CD8-positive, alpha-beta memory T cell (primary cell): ENCODE measurements around the gene CERS3. TPM values are rescaled to one million over a fixed set of nuclear protein-coding genes. Genes with fewer than 3 reads are reported as not detected.

ENCODE experiments used
- CTCF ChIA-PET: fragments of 350-600 bp; sonication (Branson Sonifier 250); formaldehyde crosslinking; loops from one replicate; lab custom pipeline; 2021; ENCODE audit warnings: antibody characterized with exemption; lab: Charles Lee
- POLR2A ChIA-PET: fragments of 350-600 bp; sonication (Branson Sonifier 250); formaldehyde crosslinking; loops from one replicate; lab custom pipeline; 2021; ENCODE audit warnings: antibody characterized with exemption; lab: Charles Lee
- DNase-seq, 5 donors: peaks; one replicate each; pipeline versions ENCODE4 v3.0.0 to v3.0.0-alpha.2; 2020 to 2022; ENCODE audit warnings: mixed read lengths in 1 of 5
- H3K27ac ChIP-seq: one replicate; pipeline ENCODE4 v1.7.0; 2013; ENCODE audit warnings: low read depth, mild to moderate bottlenecking, low read length, moderate library complexity
- H3K27me3 ChIP-seq: 2 replicates; pipeline ENCODE4 v1.7.0; 2013; ENCODE audit warnings: low read length, mild to moderate bottlenecking; ENCODE audit not compliant: insufficient read depth, poor library complexity, severe bottlenecking
- H3K36me3 ChIP-seq: 2 replicates; pipeline ENCODE4 v1.7.0; 2013; ENCODE audit warnings: mild to moderate bottlenecking, low read length, moderate library complexity; ENCODE audit not compliant: insufficient read depth
- H3K4me1 ChIP-seq: 2 replicates; pipeline ENCODE4 v1.7.0; 2013; ENCODE audit warnings: mild to moderate bottlenecking, low read length, moderate library complexity; ENCODE audit not compliant: insufficient read depth
- H3K4me3 ChIP-seq: 2 replicates; pipeline ENCODE4 v1.7.0; 2013; ENCODE audit warnings: mild to moderate bottlenecking, low read length
- H3K9me3 ChIP-seq: 2 replicates; pipeline ENCODE4 v1.7.0; 2013; ENCODE audit warnings: mild to moderate bottlenecking, low read length
- H3K27ac Mint-ChIP-seq, 8 donors: one replicate each; pipeline ENCODE4 v1.8.0; 2020 to 2021; ENCODE audit warnings: mixed read lengths in 8 of 8, mild to moderate bottlenecking in 6 of 8, inconsistent platforms in 3 of 8, moderate library complexity in 3 of 8
- H3K27me3 Mint-ChIP-seq, 2 donors: one replicate each; pipeline ENCODE4 v1.8.0; 2020 to 2021; ENCODE audit warnings: mixed read lengths in 2 of 2, mild to moderate bottlenecking in 1 of 2, moderate library complexity in 1 of 2
- H3K36me3 Mint-ChIP-seq, 3 donors: one replicate each; pipeline ENCODE4 v1.8.0; 2020 to 2021; ENCODE audit warnings: mixed read lengths in 3 of 3, inconsistent platforms in 1 of 3, mild to moderate bottlenecking in 1 of 3
- H3K4me1 Mint-ChIP-seq, 3 donors: one replicate each; pipeline ENCODE4 v1.8.0; 2020 to 2021; ENCODE audit warnings: mixed read lengths in 3 of 3, inconsistent platforms in 1 of 3, mild to moderate bottlenecking in 1 of 3
- H3K4me3 Mint-ChIP-seq, 7 donors: one replicate each; pipeline ENCODE4 v1.8.0; 2020 to 2021; ENCODE audit warnings: mixed read lengths in 7 of 7, mild to moderate bottlenecking in 6 of 7, moderate library complexity in 4 of 7, inconsistent platforms in 2 of 7
- H3K9me3 Mint-ChIP-seq, 5 donors: one replicate each; pipeline ENCODE4 v1.8.0; 2020 to 2022; ENCODE audit warnings: mixed read lengths in 5 of 5, mild to moderate bottlenecking in 3 of 5, moderate library complexity in 2 of 5, inconsistent platforms in 1 of 5
- polyA plus RNA-seq: library from polyadenylated mRNA; unstranded; fragments of 300-500 nt; fragmentation: Illumina TruSeq; gene quantifications from one replicate; pipeline ENCODE4 v1.2.3, GENCODE V29; 2021
- total RNA-seq, 2 experiments: library from RNA; stranded (reverse); gene quantifications; one replicate each; pipeline ENCODE4 v1.2.3, GENCODE V29; 2021

CERS3 gene
- total and polyA plus RNA-seq, 3 experiments from 2014 or later = 0.16 to 0.24 TPM; not detected in 1

DNA sequence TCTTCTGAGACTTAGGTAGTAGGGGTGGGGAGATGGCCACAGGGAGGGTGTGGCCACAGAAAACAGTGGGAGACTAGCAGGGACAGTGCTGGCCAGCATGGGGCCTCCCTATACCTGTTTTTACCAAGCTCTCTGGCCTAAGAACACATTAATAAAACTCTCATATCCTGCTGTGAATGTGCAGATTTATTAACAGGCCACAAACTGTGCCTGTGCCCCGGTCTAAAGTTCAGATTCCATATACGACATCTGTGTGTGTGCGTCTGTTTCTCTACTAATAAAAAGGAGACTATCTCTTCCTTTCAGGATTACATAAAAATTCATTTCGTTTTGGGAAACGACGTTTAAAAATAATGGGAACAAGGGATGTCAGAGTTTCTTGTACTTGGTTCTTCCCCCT is 94.2 kb downstream of the CERS3 start:
- H3K9me3 Mint-ChIP-seq = no peaks in the 10 kb centered on the region
- ChIA-PET CTCF (no interaction called here), POLR2A (no interaction called here)
- Histone ChIP-seq H3K27ac (no peak overlapping the region), H3K4me1 (no peaks in the 10 kb centered on the region), H3K4me3 (no peak overlapping the region), H3K36me3 (no peaks in the 10 kb centered on the region), H3K27me3 (no peaks in the 10 kb centered on the region), H3K9me3 (no peaks in the 10 kb centered on the region)
- H3K27me3 Mint-ChIP-seq = no peaks in the 10 kb centered on the region
- no peaks in the 10 kb centered on the region for H3K4me1 Mint-ChIP-seq
- H3K36me3 Mint-ChIP-seq = no peaks in the 10 kb centered on the region
- no peak for DNase-seq
- no peak overlapping the region for H3K27ac Mint-ChIP-seq
- no peak overlapping the region for H3K4me3 Mint-ChIP-seq

DNA sequence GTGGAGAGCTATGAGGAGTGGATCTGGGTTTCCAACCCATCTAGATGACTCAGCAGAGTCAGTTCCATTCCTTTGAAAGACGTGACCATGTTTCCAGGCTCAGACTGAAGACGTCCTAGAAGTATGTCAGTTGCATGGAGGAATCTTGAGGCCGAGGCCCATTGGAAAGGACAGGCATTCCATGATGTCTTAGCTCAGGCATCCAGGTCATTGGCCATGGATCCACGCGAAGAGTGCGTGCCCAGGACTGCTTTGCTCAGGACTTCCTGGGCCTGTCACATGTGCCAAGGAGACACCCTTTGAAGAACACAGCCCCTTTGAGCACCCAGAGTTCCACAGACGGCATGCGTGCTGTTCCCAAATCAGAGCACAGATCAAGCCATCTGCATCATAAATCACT is 94.7 kb downstream of the CERS3 start:
- H3K36me3 Mint-ChIP-seq = no peaks in the 10 kb centered on the region
- no peak overlapping the region for H3K4me3 Mint-ChIP-seq
- Histone ChIP-seq H3K27me3 (no peaks in the 10 kb centered on the region), H3K9me3 (no peaks in the 10 kb centered on the region), H3K27ac (no peak overlapping the region), H3K36me3 (no peaks in the 10 kb centered on the region), H3K4me3 (no peak overlapping the region), H3K4me1 (no peaks in the 10 kb centered on the region)
- POLR2A ChIA-PET = no interaction called here
- CTCF ChIA-PET = no interaction called here
- H3K9me3 Mint-ChIP-seq = no peaks in the 10 kb centered on the region
- no peaks in the 10 kb centered on the region for H3K4me1 Mint-ChIP-seq
- no peak for DNase-seq
- H3K27me3 Mint-ChIP-seq = no peaks in the 10 kb centered on the region
- no peak overlapping the region for H3K27ac Mint-ChIP-seq

DNA sequence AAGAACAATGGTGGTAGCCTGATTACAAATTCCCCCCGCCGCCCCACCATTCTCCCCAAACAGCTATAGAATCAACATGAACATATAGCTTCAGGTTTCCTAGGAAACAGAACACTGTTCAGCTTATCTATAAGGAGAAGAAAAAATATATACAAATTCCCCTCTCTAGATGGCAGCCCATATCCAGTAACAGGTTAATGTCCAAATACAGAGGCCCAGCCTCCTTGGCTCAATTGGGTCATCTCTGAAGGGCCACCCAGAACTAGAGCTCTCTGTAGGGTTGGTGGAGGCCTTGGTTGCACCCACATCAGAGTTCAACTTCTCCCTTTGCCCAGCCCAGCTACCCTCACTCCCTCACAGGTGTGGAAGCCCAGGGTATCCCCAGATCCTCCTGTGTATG is 95.4 kb downstream of the CERS3 start:
- Mint-ChIP-seq H3K27ac (no peak overlapping the region), H3K9me3 (no peaks in the 10 kb centered on the region)
- CTCF ChIA-PET = interaction anchor here (0.7 kb wide), 1 partner anchor 381 kb away, joined by 4 read pairs; no protein-coding TSS in a partner anchor

DNA sequence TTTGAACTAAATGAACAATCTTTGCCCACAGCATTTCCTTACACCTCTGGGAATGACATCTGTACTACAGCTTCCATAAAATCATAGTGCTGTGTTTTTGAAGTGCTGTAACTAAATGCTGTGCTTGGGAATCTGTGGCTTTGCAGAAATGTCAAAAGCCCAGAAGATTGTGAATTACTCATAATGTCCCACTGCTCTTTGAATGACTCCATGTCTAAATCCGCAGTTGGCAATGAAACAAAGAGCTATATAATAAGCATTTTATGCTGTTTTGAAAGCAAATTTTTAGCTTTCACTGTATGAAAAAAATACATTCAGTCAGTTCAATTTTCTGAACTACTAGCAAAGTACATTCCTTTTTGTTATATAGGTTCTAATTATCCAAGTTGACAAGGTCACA is 98.3 kb downstream of the CERS3 start:
- peaks cover 3 to 6% (median 5%) of the 10 kb centered on the region in 5 donors for H3K9me3 Mint-ChIP-seq
- Histone ChIP-seq H3K27ac (no peak overlapping the region), H3K36me3 (no peaks in the 10 kb centered on the region), H3K4me3 (no peak overlapping the region), H3K27me3 (no peaks in the 10 kb centered on the region), H3K9me3 (no peaks in the 10 kb centered on the region), H3K4me1 (no peaks in the 10 kb centered on the region)
- CTCF ChIA-PET = no interaction called here
- H3K4me3 Mint-ChIP-seq = no peak overlapping the region
- POLR2A ChIA-PET = no interaction called here
- H3K27ac Mint-ChIP-seq = no peak overlapping the region
- DNase-seq = no peak
- H3K4me1 Mint-ChIP-seq = no peaks in the 10 kb centered on the region
- H3K36me3 Mint-ChIP-seq = peaks cover 0 to 6% (median 2%) of the 10 kb centered on the region in 3 donors
- H3K27me3 Mint-ChIP-seq = peaks cover 2 to 3% of the 10 kb centered on the region in 2 donors

More for the DNA sequence above, 95.4 kb downstream of the CERS3 start:
- Mint-ChIP-seq H3K36me3 (no peaks in the 10 kb centered on the region), H3K4me3 (no peak overlapping the region), H3K4me1 (no peaks in the 10 kb centered on the region), H3K27me3 (no peaks in the 10 kb centered on the region)
- Histone ChIP-seq H3K4me3 (no peak overlapping the region), H3K9me3 (no peaks in the 10 kb centered on the region), H3K4me1 (no peaks in the 10 kb centered on the region), H3K27ac (no peak overlapping the region), H3K36me3 (no peaks in the 10 kb centered on the region), H3K27me3 (no peaks in the 10 kb centered on the region)
- POLR2A ChIA-PET = no interaction called here
- no peak for DNase-seq

DNA sequence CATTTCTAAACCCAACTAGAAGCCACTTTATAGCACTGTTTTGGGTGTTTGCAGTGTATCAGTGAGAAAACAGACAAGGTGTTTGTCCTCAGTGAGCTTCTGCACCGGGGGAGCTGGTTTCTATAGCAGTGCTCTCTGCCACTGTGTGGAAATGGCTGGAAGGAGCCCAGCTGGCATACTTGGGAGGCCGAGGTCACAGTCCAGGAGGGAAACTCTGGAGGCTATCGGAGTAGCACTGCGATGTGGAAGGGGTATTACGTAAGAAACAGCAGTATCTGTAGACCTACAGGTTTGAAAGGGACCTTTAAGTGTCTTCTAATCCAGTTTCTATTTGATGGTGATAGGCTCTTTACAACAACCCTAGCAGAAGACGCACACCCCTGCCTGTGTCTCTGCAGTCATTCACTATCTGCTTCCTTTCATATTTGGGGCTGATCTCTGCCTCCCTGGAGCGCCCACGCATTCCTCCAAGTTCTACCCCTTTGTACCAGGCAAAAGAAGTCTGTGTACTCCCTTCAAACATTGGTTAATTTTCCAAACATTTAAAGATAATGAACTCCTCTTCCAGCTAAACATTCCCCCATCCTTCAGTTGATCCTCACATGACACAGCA is 99.5 kb downstream of the CERS3 start:
- no peak overlapping the region for H3K4me3 ChIP-seq
- Mint-ChIP-seq H3K9me3 (peaks cover 11 to 17% (median 17%) of the 10 kb centered on the region in 5 donors), H3K27me3 (peaks cover 3 to 4% of the 10 kb centered on the region in 2 donors), H3K4me3 (no peak overlapping the region), H3K4me1 (no peaks in the 10 kb centered on the region), H3K27ac (no peak overlapping the region), H3K36me3 (peaks cover 0 to 18% (median 8%) of the 10 kb centered on the region in 3 donors)
- no peaks in the 10 kb centered on the region for H3K36me3 ChIP-seq
- no peaks in the 10 kb centered on the region for H3K27me3 ChIP-seq
- CTCF ChIA-PET = no interaction called here
- no peak overlapping the region for H3K27ac ChIP-seq
- POLR2A ChIA-PET = no interaction called here
- DNase-seq = no peak
- no peaks in the 10 kb centered on the region for H3K9me3 ChIP-seq
- H3K4me1 ChIP-seq = no peaks in the 10 kb centered on the region

DNA sequence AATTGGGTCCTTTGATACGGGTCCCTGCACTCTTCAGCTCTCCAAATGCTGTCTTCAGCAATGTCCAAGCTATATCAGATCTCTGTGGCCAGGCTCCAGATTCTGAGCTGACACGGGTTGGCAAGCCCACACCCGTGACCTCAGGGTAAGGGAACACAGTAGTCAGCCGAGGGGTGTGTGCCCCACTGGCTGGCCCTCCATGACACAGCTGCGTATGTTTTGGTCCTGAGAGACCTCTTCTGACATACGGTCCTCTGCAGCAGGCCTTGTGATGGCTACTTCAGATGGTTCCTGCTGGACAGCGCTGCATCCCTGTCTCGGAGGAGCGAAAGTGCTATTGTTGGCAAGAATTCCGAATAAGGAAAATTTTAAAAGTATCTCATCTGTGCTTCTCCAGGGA is 101.8 kb downstream of the CERS3 start:
- H3K36me3 ChIP-seq = no peaks in the 10 kb centered on the region
- peaks cover 19 to 30% (median 28%) of the 10 kb centered on the region in 5 donors for H3K9me3 Mint-ChIP-seq
- H3K27ac ChIP-seq = no peak overlapping the region
- no peaks in the 10 kb centered on the region for H3K4me1 ChIP-seq
- H3K4me3 Mint-ChIP-seq = no peak overlapping the region
- H3K27me3 ChIP-seq = no peaks in the 10 kb centered on the region
- peaks cover 2 to 21% (median 10%) of the 10 kb centered on the region in 3 donors for H3K36me3 Mint-ChIP-seq
- H3K27me3 Mint-ChIP-seq = peaks cover 4 to 5% of the 10 kb centered on the region in 2 donors
- ChIA-PET CTCF (no interaction called here), POLR2A (no interaction called here)
- DNase-seq = no peak
- no peak overlapping the region for H3K27ac Mint-ChIP-seq
- H3K4me1 Mint-ChIP-seq = no peaks in the 10 kb centered on the region
- H3K4me3 ChIP-seq = no peak overlapping the region
- no peaks in the 10 kb centered on the region for H3K9me3 ChIP-seq

DNA sequence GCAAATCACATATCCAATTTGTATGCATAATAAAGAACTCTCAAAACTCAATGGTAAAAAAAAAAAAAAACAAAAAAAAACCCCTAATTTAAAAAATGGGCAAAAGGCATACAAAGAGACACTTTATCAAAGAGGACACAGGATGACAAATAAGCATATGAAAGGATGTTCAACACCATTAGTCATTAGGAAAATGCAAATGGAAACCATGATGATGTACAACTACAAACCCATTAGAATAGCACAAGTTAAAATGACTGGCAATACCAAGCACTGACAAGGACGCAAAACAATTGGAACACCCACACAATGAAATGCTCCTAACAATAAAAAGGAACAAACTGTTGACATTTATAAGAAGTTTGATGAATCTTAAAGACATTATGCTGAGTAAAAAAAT is 123.6 kb downstream of the CERS3 start:
- Histone ChIP-seq H3K4me3 (no peak overlapping the region), H3K9me3 (no peaks in the 10 kb centered on the region), H3K27me3 (no peaks in the 10 kb centered on the region), H3K4me1 (no peaks in the 10 kb centered on the region), H3K27ac (no peak overlapping the region), H3K36me3 (no peaks in the 10 kb centered on the region)
- Mint-ChIP-seq H3K27ac (no peak overlapping the region), H3K27me3 (peaks cover 7 to 14% of the 10 kb centered on the region in 2 donors), H3K4me3 (no peak overlapping the region), H3K36me3 (peaks cover 0 to 10% (median 3%) of the 10 kb centered on the region in 3 donors), H3K4me1 (no peaks in the 10 kb centered on the region), H3K9me3 (peaks cover 0 to 11% (median 7%) of the 10 kb centered on the region in 5 donors)
- POLR2A ChIA-PET = no interaction called here
- CTCF ChIA-PET = no interaction called here
- DNase-seq = no peak

DNA sequence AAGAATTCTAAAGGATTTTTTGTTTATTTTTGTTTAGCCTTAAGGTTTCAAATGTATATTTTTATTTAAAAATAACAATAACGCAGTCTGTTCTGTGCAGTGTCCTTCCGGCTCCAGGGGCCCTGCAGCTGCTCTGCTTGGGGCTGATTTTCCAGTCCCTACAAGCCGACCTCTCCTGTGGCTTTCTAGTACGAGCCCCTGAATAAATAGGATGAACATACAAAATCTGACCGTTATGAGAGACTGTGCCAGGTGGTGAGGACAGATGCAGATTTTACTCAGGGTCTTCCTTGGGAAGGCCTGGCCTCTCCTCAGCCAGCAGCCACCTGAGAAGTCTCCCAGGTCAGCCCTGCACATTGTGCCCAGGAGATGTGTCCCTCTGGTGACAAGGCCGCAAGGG is 127.8 kb downstream of the CERS3 start:
- Histone ChIP-seq H3K4me3 (no peak overlapping the region), H3K4me1 (no peaks in the 10 kb centered on the region), H3K27ac (no peak overlapping the region), H3K27me3 (no peaks in the 10 kb centered on the region), H3K9me3 (no peaks in the 10 kb centered on the region), H3K36me3 (no peaks in the 10 kb centered on the region)
- Mint-ChIP-seq H3K27ac (no peak overlapping the region), H3K4me1 (no peaks in the 10 kb centered on the region), H3K9me3 (peaks cover 0 to 2% (median 0%) of the 10 kb centered on the region in 5 donors), H3K4me3 (no peak overlapping the region), H3K27me3 (peaks cover 3 to 20% of the 10 kb centered on the region in 2 donors), H3K36me3 (peaks cover 0 to 10% (median 3%) of the 10 kb centered on the region in 3 donors)
- no peak for DNase-seq
- ChIA-PET POLR2A (no interaction called here), CTCF (no interaction called here)
